ENCODE data around the gene CTDSP1. TPM values are rescaled to one million over a fixed set of nuclear protein-coding genes. Genes with fewer than 3 reads are reported as not detected.

CTDSP1 gene
- total and polyA plus RNA-seq, 7 donors, result 75.1 to 120 (median 82.6) TPM

DNA sequence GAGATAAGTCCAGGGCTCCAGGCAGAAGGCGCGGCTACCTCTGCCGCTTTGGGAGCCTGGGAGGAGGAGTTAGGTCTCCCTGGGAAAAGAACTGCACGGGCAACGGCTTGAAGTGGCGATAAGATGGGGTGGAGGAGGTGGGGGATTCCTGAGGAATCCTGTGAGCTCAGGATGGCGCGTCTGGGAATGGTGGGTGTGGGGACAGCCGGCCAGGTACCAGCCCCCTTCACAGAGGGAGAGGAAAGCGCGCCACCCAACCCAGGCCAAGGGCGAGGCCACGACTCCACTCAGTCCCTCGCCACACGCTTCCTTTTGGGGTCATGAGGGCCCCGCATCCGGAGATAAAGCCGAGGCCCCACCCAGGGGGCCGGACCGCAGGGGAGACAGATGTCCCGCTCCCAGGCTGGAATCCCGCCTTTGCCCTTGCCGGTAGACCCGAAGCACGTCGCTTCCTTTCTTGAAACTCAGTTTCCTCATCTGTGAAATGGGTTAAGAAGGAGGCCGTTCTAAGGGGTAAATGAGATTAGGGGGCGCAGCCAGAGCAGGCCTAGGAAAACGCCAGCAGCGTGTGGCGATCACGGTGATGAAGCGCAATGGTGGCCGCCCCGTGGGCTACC lies 1.7 kb upstream of the CTDSP1 start:
- peaks cover 1 to 17% (median 13%) of the 10 kb centered on the region in 4 donors for H3K36me3 ChIP-seq
- intact Hi-C loops (cut with DNase I), result loop anchor here (2.0 kb wide), 3 partner anchors 29 to 125 kb away; partner anchors contain the start of gene TMBIM1
- TF ChIP-seq POLR2AphosphoS5 (IDR thresholded peaks at IDR 0.05) (peak in 3 of 4 donors; percentile 45 to 54 (median 53)), CTCF (IDR thresholded peaks at IDR 0.05) (no peak), POLR2A (IDR thresholded peaks at IDR 0.05) (peak; percentile 14 to 43)
- H3K4me1 ChIP-seq, result peaks cover 0 to 57% (median 49%) of the 10 kb centered on the region in 4 donors
- H3K27ac ChIP-seq, result peak overlapping the region; percentile 97 to 100 (median 100)
- H3K27me3 ChIP-seq, result no peaks in the 10 kb centered on the region
- no peaks in the 10 kb centered on the region for H3K9me3 ChIP-seq
- peak; percentile 90 for DNase-seq
- WGBS, 2 donors, result 0 to 1% methylated on average over 35 of the region's 35 CpGs
- H3K4me3 ChIP-seq, result peak overlapping the region; percentile 92 to 100 (median 98)

GRCh38 chr2:218398437-218399390 lies 954 bp upstream of the CTDSP1 start:
- Histone ChIP-seq H3K36me3 (peaks cover 4 to 25% (median 20%) of the 10 kb centered on the region in 4 donors), H3K27ac (peak overlapping the region; percentile 97 to 100 (median 100)), H3K4me3 (peak overlapping the region; percentile 92 to 100 (median 98)), H3K9me3 (no peaks in the 10 kb centered on the region), H3K4me1 (peaks cover 0 to 57% (median 49%) of the 10 kb centered on the region in 4 donors), H3K27me3 (no peaks in the 10 kb centered on the region)
- WGBS, 2 donors, result 1% methylated on average over 95 of the region's 95 CpGs
- TF ChIP-seq POLR2A (IDR thresholded peaks at IDR 0.05) (no peak), CTCF (IDR thresholded peaks at IDR 0.05) (no peak), POLR2AphosphoS5 (IDR thresholded peaks at IDR 0.05) (peak in 3 of 4 donors; percentile 22 to 71 (median 64)), EP300 (IDR thresholded peaks at IDR 0.05) (peak in 1 of 4 donors; percentile 30)
- DNase-seq, result peak; percentile 94
- intact Hi-C loops (cut with DNase I), result no loop called here

DNA sequence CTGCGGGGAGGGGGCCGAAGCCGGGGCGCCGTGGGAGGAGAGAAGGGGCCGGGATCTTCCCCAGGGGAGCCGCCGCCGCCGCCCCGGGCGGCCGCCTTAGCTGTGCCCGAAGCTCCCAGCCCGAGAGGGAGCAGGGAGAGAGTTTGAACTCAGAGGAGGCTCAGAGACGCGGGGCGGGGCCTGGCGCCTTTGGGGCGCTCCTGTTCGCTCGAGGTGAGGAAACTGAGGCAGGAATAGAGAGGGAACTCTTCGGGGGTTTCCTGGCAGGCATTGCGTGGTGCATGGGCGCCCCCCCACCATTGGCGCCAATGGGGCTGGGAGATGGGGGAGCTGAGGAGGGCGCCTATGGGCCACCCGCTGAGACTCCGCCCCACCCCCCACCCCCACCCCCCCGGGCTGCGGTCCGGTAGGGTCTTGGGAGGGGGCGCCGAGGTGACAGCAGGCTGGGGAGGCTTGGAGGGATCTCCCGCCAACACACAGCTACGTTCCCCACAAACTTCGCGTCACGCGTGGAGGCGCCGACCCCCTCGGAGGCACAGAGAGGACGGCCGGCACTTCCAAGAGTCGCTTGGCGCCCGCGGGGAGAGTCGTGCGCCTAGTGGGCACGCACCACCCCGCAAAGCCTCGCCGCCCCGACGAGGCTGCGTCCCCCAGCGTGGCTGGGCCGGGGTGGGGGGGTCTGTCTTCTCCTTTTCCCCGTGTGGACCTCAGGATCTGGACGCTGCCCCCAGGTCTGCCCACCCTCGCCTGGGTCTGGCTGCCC lies 680 bp downstream of the CTDSP1 start:
- DNase-seq, result peak; percentile 79
- TF ChIP-seq POLR2A (IDR thresholded peaks at IDR 0.05), result peak; percentile 16 to 42
- TF ChIP-seq POLR2AphosphoS5 (IDR thresholded peaks at IDR 0.05), result peak in 1 of 4 donors; percentile 24
- no peak for TF ChIP-seq CTCF (IDR thresholded peaks at IDR 0.05)
- TF ChIP-seq EP300 (IDR thresholded peaks at IDR 0.05), result no peak
- 0 to 1% methylated on average over 63 of the region's 63 CpGs for WGBS, 2 donors
- H3K4me3 ChIP-seq, result peak overlapping the region; percentile 92 to 100 (median 98)
- no peaks in the 10 kb centered on the region for H3K27me3 ChIP-seq
- H3K9me3 ChIP-seq, result no peaks in the 10 kb centered on the region
- peak overlapping the region; percentile 97 to 100 (median 100) for H3K27ac ChIP-seq
- peaks cover 0 to 60% (median 53%) of the 10 kb centered on the region in 4 donors for H3K4me1 ChIP-seq
- intact Hi-C loops (cut with DNase I), result loop anchor here (10.0 kb wide), 1 partner anchor 254 kb away; the partner anchor contains the start of genes BCS1L and ZNF142
- H3K36me3 ChIP-seq, result peaks cover 11 to 40% (median 31%) of the 10 kb centered on the region in 4 donors
